Uterus (tissue), 4 donors: ENCODE measurements around the gene FARS2. TPM values are rescaled to one million over a fixed set of nuclear protein-coding genes. Genes with fewer than 3 reads are reported as not detected.

Experiments
- DNase-seq, 2 donors: peaks; one replicate each; pipeline ENCODE4 v3.0.0-alpha.2; 2019 to 2020
- H3K27ac ChIP-seq, 2 donors: fragments of 200-600 bp; sonication (generic); 1 replicate in 1 of 2; 2 replicates in 1 of 2; pipeline ENCODE4 v1.5.1; 2016 to 2018
- H3K27me3 ChIP-seq, 2 donors: fragments of 200-600 bp; sonication (generic); one replicate each; pipeline ENCODE4 v1.5.1; 2018 to 2019; ENCODE audit warnings: control low read depth in 1 of 2
- H3K36me3 ChIP-seq, 2 donors: fragments of 200-600 bp; sonication (generic); one replicate each; pipeline ENCODE4 v1.5.1; 2019; ENCODE audit warnings: control low read depth in 1 of 2
- H3K4me1 ChIP-seq, 2 donors: fragments of 200-600 bp; sonication (generic); one replicate each; pipeline ENCODE4 v1.5.1; 2018 to 2019; ENCODE audit warnings: control low read depth in 1 of 2
- H3K4me3 ChIP-seq, 2 donors: fragments of 200-600 bp; sonication (generic); 1 replicate in 1 of 2; 2 replicates in 1 of 2; pipeline ENCODE4 v1.5.1; 2018 to 2019; ENCODE audit warnings: mild to moderate bottlenecking in 1 of 2
- H3K9me3 ChIP-seq, 2 donors: fragments of 200-600 bp; sonication (generic); one replicate each; pipeline ENCODE4 v1.5.1; 2019; ENCODE audit warnings: control low read depth in 1 of 2
- CTCF ChIP-seq, 4 experiments: fragments of 200-600 bp in 2 of 4; fragments of 450-650 bp in 2 of 4; sonication (generic) in 2 of 4; IDR thresholded peaks; one replicate each; pipeline ENCODE4 v1.5.1; 2016 to 2019; ENCODE audit warnings: antibody characterized with exemption in 4 of 4, mild to moderate bottlenecking in 2 of 4, moderate library complexity in 1 of 4
- POLR2A ChIP-seq, 2 donors: fragments of 450-650 bp; IDR thresholded peaks; one replicate each; pipeline ENCODE4 v1.6.1; 2016; ENCODE audit warnings: antibody characterized with exemption in 2 of 2, mild to moderate bottlenecking in 1 of 2, moderate library complexity in 1 of 2
- intact Hi-C: fragments of 100-400 bp; cut with DNase I; formaldehyde crosslinking; loops from one replicate; pipeline ENCODE4 v1.15.1; 2023; ENCODE audit warnings: low total_unique reads
- total RNA-seq, 4 donors: library from RNA; depleted of rRNA in 3 of 4; stranded (reverse); fragments of >200 nt in 3 of 4; gene quantifications; one replicate each; pipeline versions ENCODE4 v1.1.0 to v1.2.4, GENCODE V29; 2014 to 2023
- donor health status: DM: yes; HTN: yes; CAD: no.

The FARS2 gene
- total RNA-seq, 4 donors from 2014 or later: 14.4 to 32.5 (median 25.6) TPM

GRCh38 chr6:5662797-5663196, 401.5 kb downstream of the FARS2 start:
- Histone ChIP-seq H3K9me3 (no peaks in the 10 kb centered on the region), H3K27me3 (no peaks in the 10 kb centered on the region), H3K36me3 (no peaks in the 10 kb centered on the region), H3K4me3 (no peak overlapping the region), H3K4me1 (no peaks in the 10 kb centered on the region), H3K27ac (no peak overlapping the region)
- TF ChIP-seq CTCF (IDR thresholded peaks at IDR 0.05): no peak
- no peak for TF ChIP-seq POLR2A (IDR thresholded peaks at IDR 0.05)
- intact Hi-C loops: no loop called here
- no peak for DNase-seq

- intact Hi-C loops: no loop called here
- Histone ChIP-seq H3K4me1 (no peaks in the 10 kb centered on the region), H3K36me3 (no peaks in the 10 kb centered on the region), H3K9me3 (no peaks in the 10 kb centered on the region), H3K4me3 (no peak overlapping the region), H3K27ac (no peak overlapping the region), H3K27me3 (no peaks in the 10 kb centered on the region)
- DNase-seq: no peak
- TF ChIP-seq CTCF (IDR thresholded peaks at IDR 0.05): no peak
- TF ChIP-seq POLR2A (IDR thresholded peaks at IDR 0.05): no peak
Measured at GRCh38 chr6:5663259-5663658, 401.9 kb downstream of the FARS2 start.

- DNase-seq: no peak
- TF ChIP-seq CTCF (IDR thresholded peaks at IDR 0.05) (no peak), POLR2A (IDR thresholded peaks at IDR 0.05) (no peak)
- Histone ChIP-seq H3K4me1 (no peaks in the 10 kb centered on the region), H3K27ac (no peak overlapping the region), H3K27me3 (no peaks in the 10 kb centered on the region), H3K36me3 (no peaks in the 10 kb centered on the region), H3K4me3 (no peak overlapping the region), H3K9me3 (no peaks in the 10 kb centered on the region)
- intact Hi-C loops: no loop called here
Measured at GRCh38 chr6:5663739-5664138, 402.4 kb downstream of the FARS2 start.

GRCh38 chr6:5664149-5664548, 402.8 kb downstream of the FARS2 start:
- no peak for DNase-seq

GRCh38 chr6:5665173-5665572, 403.9 kb downstream of the FARS2 start:
- H3K9me3 ChIP-seq: no peaks in the 10 kb centered on the region
- no peaks in the 10 kb centered on the region for H3K4me1 ChIP-seq
- intact Hi-C loops: no loop called here
- no peak for DNase-seq
- no peaks in the 10 kb centered on the region for H3K36me3 ChIP-seq
- no peak overlapping the region for H3K4me3 ChIP-seq
- no peaks in the 10 kb centered on the region for H3K27me3 ChIP-seq
- no peak for TF ChIP-seq POLR2A (IDR thresholded peaks at IDR 0.05)
- TF ChIP-seq CTCF (IDR thresholded peaks at IDR 0.05): no peak
- no peak overlapping the region for H3K27ac ChIP-seq

More at GRCh38 chr6:5664149-5664548, 402.8 kb downstream of the FARS2 start:
- H3K27me3 ChIP-seq: no peaks in the 10 kb centered on the region
- no peaks in the 10 kb centered on the region for H3K4me1 ChIP-seq
- no peak overlapping the region for H3K4me3 ChIP-seq
- H3K27ac ChIP-seq: no peak overlapping the region
- no peaks in the 10 kb centered on the region for H3K36me3 ChIP-seq
- intact Hi-C loops: no loop called here
- TF ChIP-seq CTCF (IDR thresholded peaks at IDR 0.05) (no peak), POLR2A (IDR thresholded peaks at IDR 0.05) (no peak)
- H3K9me3 ChIP-seq: no peaks in the 10 kb centered on the region
